H1 (cell line): ENCODE data around the gene DYDC2. TPM values are rescaled to one million over a fixed set of nuclear protein-coding genes. Genes with fewer than 3 reads are reported as not detected.
A peak's percentile ranks its signal among the peaks of the same experiment; 100 is the strongest.

Experiments
- ASH2L ChIP-seq: fragments of 200-600, 300-600 bp; sonication (generic); IDR thresholded peaks from one replicate; pipeline ENCODE4 v1.7.1; 2017; ENCODE audit warnings: low read length
- ATF2 ChIP-seq: IDR thresholded peaks from 2 replicates; pipeline ENCODE4 v1.6.1; 2012; ENCODE audit warnings: low read length, inconsistent platforms
- BACH1 ChIP-seq: IDR thresholded peaks from 2 replicates; pipeline ENCODE4 v1.6.1; 2012; ENCODE audit warnings: low read length, improper control_type of control experiment
- BRCA1 ChIP-seq: IDR thresholded peaks from 2 replicates; pipeline ENCODE4 v1.6.1; 2012; ENCODE audit warnings: low read depth, low read length, improper control_type of control experiment
- EZH2 ChIP-seq: fragments of 200-600 bp; sonication (generic); IDR thresholded peaks from 2 replicates; pipeline ENCODE4 v1.7.1; 2012; ENCODE audit warnings: low read depth, mild to moderate bottlenecking, moderate library complexity, low read length, inconsistent platforms; ENCODE audit not compliant: severe bottlenecking
- GTF2F1 ChIP-seq: IDR thresholded peaks from 2 replicates; pipeline ENCODE4 v1.6.1; 2012; ENCODE audit warnings: low read depth, low read length, improper control_type of control experiment, borderline replicate concordance
- HDAC2 ChIP-seq, 2 experiments: fragments of 300-600 bp in 1 of 2; sonication (generic) in 1 of 2; IDR thresholded peaks; 2 replicates each; pipeline ENCODE4 v1.6.1; 2011 to 2012; ENCODE audit warnings: low read depth in 2 of 2, low read length in 2 of 2, mild to moderate bottlenecking in 2 of 2, moderate library complexity in 2 of 2, borderline replicate concordance in 1 of 2, inconsistent platforms in 1 of 2
- JUN ChIP-seq: IDR thresholded peaks from 2 replicates; pipeline ENCODE4 v1.6.1; 2011; ENCODE audit warnings: low read depth, mild to moderate bottlenecking, improper control_type of control experiment, low read length
- NRF1 ChIP-seq: IDR thresholded peaks from 2 replicates; pipeline ENCODE4 v1.6.1; 2011; ENCODE audit warnings: mild to moderate bottlenecking, low read depth, low read length, improper control_type of control experiment
- RAD21 ChIP-seq, 2 experiments: IDR thresholded peaks in 1 of 2; conservative IDR thresholded peaks in 1 of 2; 2 replicates each; pipeline ENCODE4 v1.6.1; 2011; ENCODE audit warnings: low read depth in 2 of 2, low read length in 2 of 2, improper control_type of control experiment in 1 of 2, inconsistent platforms in 1 of 2, mild to moderate bottlenecking in 1 of 2, moderate library complexity in 1 of 2
- SP1 ChIP-seq: IDR thresholded peaks from 2 replicates; pipeline ENCODE4 v1.6.1; 2011; ENCODE audit warnings: low read depth, low read length
- SP2 ChIP-seq: IDR thresholded peaks from 2 replicates; pipeline ENCODE4 v1.6.1; 2012; ENCODE audit warnings: mild to moderate bottlenecking, low read length, inconsistent platforms
- SP4 ChIP-seq: IDR thresholded peaks from 2 replicates; pipeline ENCODE4 v1.6.1; 2012; ENCODE audit warnings: low read length, inconsistent platforms
- SRF ChIP-seq: IDR thresholded peaks from 2 replicates; pipeline ENCODE4 v1.6.1; 2011; ENCODE audit warnings: mild to moderate bottlenecking, low read depth, low read length, moderate library complexity
- TAF1 ChIP-seq: IDR thresholded peaks from 2 replicates; pipeline ENCODE4 v1.6.1; 2011; ENCODE audit warnings: mild to moderate bottlenecking, low read depth, low read length
- TBP ChIP-seq: IDR thresholded peaks from 2 replicates; pipeline ENCODE4 v1.6.1; 2011; ENCODE audit warnings: low read depth, low read length, improper control_type of control experiment
- TCF12 ChIP-seq: IDR thresholded peaks from 2 replicates; pipeline ENCODE4 v1.6.1; 2011; ENCODE audit warnings: low read depth, mild to moderate bottlenecking, low read length
- USF2 ChIP-seq: IDR thresholded peaks from 2 replicates; pipeline ENCODE4 v1.6.1; 2011; ENCODE audit warnings: low read length, improper control_type of control experiment
- polyA plus RNA-seq, 7 experiments: library from polyadenylated mRNA; depleted of rRNA in 3 of 7; stranded (reverse) in 5 of 7; unstranded in 2 of 7; fragments of >200 nt in 5 of 7; fragments of 200-250 nt in 2 of 7; gene quantifications; 1 replicate in 5 of 7; 2 replicates in 1 of 7; 4 replicates in 1 of 7; pipeline versions ENCODE4 v1.2.1 to v1.2.3, GENCODE V29; 2011 to 2013; ENCODE audit warnings: missing spikeins in 2 of 7, mixed read lengths in 2 of 7
- total RNA-seq: library from RNA; stranded (reverse); fragmentation: NEBNext Ultra II Directional; extraction: Animal tissue kit (Norgen Biotek cat#: 25700); gene quantifications from 2 replicates; pipeline ENCODE4 v1.2.1, GENCODE V29; 2021
- TF ChIP-seq, protein P1 (sequence below), 3 experiments: IDR thresholded peaks; 1 replicate in 2 of 3; 2 replicates in 1 of 3; pipeline versions ENCODE4 v1.5.1 to v1.6.1; 2011; ENCODE audit warnings: low read length in 3 of 3, mild to moderate bottlenecking in 3 of 3, inconsistent platforms in 2 of 3, low read depth in 1 of 3, moderate library complexity in 1 of 3; ENCODE audit not compliant: insufficient read depth in 1 of 3; ENCODE audit errors: control extremely low read depth in 1 of 3
- TF ChIP-seq, protein P2 (sequence below): IDR thresholded peaks from 2 replicates; pipeline ENCODE4 v1.6.1; 2012; ENCODE audit warnings: inconsistent platforms

The DYDC2 gene
- total and polyA plus RNA-seq, 2 of the 8 experiments (the other 6 are each of a cell fraction or from before 2014, with no cell fraction given): 1.5 to 5.2 TPM

- TF ChIP-seq SP2 (no peak), JUN (no peak), SRF (no peak), HDAC2 (IDR thresholded peaks at IDR 0.05; ENCODE audit: borderline replicate concordance in 1 of 2, low read depth in 2 of 2, low read length in 2 of 2) (peak in 1 of 2 experiments; percentile 91; a peak in 2 of 4 replicates), RAD21 (IDR thresholded peaks at IDR 0.05 in 1 of 2, conservative IDR thresholded peaks at IDR 0.05 in 1 of 2; ENCODE audit: low read depth in 2 of 2, low read length in 2 of 2) (no peak), TCF12 (no peak), TBP (no peak; the same call in 1 of the 2 replicates), TAF1 (no peak), NRF1 (no peak), SP4 (no peak), ATF2 (no peak), SP1 (no peak), ASH2L (no peak), EZH2 (peak; percentile 43), GTF2F1 (no peak), BRCA1 (no peak), USF2 (peak; percentile 46; the same call in 1 of the 2 replicates), BACH1 (no peak)
- TF ChIP-seq, protein P1, sequence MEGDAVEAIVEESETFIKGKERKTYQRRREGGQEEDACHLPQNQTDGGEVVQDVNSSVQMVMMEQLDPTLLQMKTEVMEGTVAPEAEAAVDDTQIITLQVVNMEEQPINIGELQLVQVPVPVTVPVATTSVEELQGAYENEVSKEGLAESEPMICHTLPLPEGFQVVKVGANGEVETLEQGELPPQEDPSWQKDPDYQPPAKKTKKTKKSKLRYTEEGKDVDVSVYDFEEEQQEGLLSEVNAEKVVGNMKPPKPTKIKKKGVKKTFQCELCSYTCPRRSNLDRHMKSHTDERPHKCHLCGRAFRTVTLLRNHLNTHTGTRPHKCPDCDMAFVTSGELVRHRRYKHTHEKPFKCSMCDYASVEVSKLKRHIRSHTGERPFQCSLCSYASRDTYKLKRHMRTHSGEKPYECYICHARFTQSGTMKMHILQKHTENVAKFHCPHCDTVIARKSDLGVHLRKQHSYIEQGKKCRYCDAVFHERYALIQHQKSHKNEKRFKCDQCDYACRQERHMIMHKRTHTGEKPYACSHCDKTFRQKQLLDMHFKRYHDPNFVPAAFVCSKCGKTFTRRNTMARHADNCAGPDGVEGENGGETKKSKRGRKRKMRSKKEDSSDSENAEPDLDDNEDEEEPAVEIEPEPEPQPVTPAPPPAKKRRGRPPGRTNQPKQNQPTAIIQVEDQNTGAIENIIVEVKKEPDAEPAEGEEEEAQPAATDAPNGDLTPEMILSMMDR (IDR thresholded peaks at IDR 0.05; ENCODE audit: control extremely low read depth in 1 of 3, insufficient read depth in 1 of 3, low read depth in 1 of 3, low read length in 3 of 3): no peak
- TF ChIP-seq, protein P2, sequence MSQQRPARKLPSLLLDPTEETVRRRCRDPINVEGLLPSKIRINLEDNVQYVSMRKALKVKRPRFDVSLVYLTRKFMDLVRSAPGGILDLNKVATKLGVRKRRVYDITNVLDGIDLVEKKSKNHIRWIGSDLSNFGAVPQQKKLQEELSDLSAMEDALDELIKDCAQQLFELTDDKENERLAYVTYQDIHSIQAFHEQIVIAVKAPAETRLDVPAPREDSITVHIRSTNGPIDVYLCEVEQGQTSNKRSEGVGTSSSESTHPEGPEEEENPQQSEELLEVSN: peak; percentile 92
Measured at GRCh38 chr10:80356563-80356988, at the start of gene DYDC2, which contains the start of gene DYDC1 (continued).
